HG03025 (cell line): ENCODE measurements around the gene PCDHGB2.
"Not testable (repeated sequence)": the region's sequence is repeated elsewhere in the genome, so short reads cannot be mapped to it uniquely, and the experiment has no call there.

Experiments
- ATAC-seq: cut with Tn5 transposase; IDR thresholded peaks from one replicate; pipeline ENCODE4 v1.9.1; 2021; ENCODE audit warnings: mild to moderate bottlenecking, moderate library complexity; ENCODE audit not compliant: unreplicated experiment, low FRiP score

PCDHGB2 gene

GRCh38 chr5:141359790-141360426 is at the start of gene PCDHGB2:
PCDHGB2 (plus strand) TSS chr5:141359994; CDS start chr5:141360136, 142 bp downstream.
- ATAC-seq = no peak

- ATAC-seq = no peak
Observed at GRCh38 chr5:141313711-141314110, 46.1 kb upstream of the PCDHGB2 start.

GRCh38 chr5:141316963-141317362 is 42.8 kb upstream of the PCDHGB2 start:
- ATAC-seq = not testable (repeated sequence)

- no peak for ATAC-seq
Observed at GRCh38 chr5:141319202-141319601, 40.6 kb upstream of the PCDHGB2 start.

DNA sequence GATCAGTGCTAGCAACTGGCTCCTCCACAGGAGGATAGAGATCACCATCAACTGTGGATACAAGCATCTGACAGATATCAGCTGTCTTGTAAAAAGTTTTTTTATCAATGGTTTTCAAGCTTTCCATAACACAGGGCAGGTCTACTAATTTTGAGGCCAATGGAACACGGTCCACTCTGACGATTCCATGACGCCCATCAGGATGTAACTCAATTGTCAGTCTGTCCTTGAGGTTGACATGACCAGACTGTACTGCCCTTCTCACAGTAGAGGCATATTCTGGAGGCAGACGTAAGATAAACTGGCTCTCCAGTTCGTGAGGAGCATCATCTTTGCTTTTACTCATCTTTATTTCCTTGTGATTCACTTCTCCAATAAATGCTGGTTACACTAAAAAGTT is 40.1 kb upstream of the PCDHGB2 start:
- ATAC-seq = no peak

DNA sequence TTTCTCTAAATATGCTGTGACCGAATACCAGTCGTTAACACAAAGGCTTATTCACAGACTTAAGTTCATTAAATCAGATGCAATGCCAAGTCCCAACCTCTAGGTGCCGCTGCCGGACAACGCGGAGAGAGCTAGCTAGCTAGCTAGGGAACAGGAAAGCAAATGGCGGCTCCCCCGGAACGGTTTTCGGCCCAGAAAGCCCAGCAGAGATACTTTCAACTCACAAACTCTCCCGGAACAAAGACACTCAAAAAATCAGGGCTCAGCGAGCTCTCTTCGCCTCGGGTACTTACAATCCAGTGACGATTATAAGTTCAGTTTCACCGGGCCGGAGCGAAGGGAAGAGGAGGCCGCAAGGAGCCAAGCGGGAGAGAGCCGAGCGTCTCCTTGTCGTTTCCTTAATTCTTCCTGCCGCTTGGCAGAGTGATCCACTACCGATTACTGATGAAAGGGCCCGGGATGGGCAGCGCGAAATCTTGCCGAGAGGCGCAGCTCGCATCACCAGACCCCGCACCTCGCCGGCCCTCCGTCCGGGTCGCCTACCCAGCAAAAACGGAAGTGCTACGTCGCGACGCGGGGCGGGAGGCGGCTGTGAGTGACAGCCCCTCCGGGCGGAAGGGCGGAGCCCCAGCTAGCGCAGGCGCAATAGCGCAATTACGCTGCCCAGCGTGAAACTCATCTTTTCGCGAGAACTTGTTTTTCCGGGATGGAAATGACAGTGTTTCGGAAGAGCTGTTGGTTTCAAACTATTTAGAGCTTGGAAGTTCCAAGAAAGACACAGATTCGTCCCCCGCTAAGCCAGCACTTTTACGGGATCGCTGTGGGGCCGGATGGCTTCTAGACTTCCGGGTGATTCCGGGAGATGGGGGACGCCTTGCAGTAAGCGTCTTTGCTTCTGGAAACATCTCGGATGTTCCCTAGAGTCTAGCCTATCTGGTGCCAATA is 39.3 kb upstream of the PCDHGB2 start, which contains the start of gene TAF7:
Gene TAF7 (minus strand): TSS at position 560 of the 945 bp plus-strand sequence. CDS start 740 bp downstream, outside the sequence.
- peak; percentile 98 for ATAC-seq

DNA sequence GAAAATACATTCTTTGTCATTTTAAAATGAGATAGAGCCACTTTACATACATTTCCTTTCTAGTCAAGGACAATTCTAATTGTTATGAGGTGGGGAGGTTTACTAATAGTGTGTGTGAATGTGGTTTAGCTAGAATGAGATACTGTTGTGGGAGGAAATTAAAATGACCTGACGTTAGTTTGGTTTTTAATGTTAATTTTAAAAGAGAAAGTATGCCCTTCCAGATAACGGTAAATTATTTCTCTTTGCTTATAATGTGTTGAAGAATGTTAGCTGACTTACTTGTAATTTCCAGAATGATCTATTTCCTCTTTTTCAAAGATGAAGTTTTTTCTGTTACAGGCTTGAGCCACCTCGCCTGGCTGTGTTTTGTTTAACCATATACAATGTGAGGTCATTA is 37.5 kb upstream of the PCDHGB2 start:
- no peak for ATAC-seq

- ATAC-seq = peak; percentile 88
Observed at GRCh38 chr5:141326088-141326854, 33.5 kb upstream of the PCDHGB2 start.

DNA sequence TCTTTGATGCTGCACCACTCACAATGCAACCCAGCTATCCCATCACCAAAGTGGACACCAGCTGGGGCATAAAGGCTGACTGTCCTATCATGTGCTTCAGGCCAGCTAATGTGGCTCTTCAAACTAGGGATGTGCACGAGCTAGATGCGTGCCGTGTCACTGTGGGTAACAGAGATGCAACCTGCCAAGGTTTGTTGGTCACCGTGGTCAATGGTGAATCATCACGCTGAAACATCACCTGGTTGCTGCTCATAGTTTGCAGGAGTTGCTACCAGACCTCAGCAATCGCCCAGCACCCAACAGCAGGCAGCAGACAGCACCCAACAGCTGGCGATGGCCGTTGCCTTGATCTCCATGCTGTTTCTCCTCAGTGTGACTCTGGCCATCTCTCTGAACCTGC is 31.6 kb upstream of the PCDHGB2 start:
- no peak for ATAC-seq

GRCh38 chr5:141330299-141331080 is 29.3 kb upstream of the PCDHGB2 start, which contains the start of gene PCDHGA1:
PCDHGA1 (plus strand) TSS chr5:141330514.
- ATAC-seq = no peak

- not testable (repeated sequence) for ATAC-seq
Observed at GRCh38 chr5:141332571-141332970, 27.2 kb upstream of the PCDHGB2 start.

- ATAC-seq = no peak
Observed at GRCh38 chr5:141338538-141339306, 21.1 kb upstream of the PCDHGB2 start, which contains the start of gene PCDHGA2. PCDHGA2 (plus strand) TSS chr5:141338760.

DNA sequence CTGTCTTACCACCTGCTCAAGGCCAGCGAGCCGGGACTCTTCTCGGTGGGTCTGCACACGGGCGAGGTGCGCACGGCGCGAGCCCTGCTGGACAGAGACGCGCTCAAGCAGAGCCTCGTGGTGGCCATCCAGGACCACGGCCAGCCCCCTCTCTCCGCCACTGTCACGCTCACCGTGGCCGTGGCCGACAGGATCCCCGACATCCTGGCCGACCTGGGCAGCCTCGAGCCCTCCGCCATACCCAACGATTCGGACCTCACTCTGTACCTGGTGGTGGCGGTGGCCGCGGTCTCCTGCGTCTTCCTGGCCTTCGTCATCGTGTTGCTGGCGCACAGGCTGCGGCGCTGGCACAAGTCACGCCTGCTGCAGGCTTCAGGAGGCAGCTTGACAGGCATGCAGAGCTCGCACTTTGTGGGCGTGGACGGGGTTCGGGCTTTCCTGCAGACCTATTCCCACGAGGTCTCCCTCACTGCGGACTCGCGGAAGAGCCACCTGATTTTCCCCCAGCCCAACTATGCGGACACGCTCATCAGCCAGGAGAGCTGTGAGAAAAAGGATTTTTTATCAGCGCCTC is 18.9 kb upstream of the PCDHGB2 start:
- not testable (repeated sequence) for ATAC-seq

GRCh38 chr5:141342773-141343172 is 17.0 kb upstream of the PCDHGB2 start:
- no peak for ATAC-seq

DNA sequence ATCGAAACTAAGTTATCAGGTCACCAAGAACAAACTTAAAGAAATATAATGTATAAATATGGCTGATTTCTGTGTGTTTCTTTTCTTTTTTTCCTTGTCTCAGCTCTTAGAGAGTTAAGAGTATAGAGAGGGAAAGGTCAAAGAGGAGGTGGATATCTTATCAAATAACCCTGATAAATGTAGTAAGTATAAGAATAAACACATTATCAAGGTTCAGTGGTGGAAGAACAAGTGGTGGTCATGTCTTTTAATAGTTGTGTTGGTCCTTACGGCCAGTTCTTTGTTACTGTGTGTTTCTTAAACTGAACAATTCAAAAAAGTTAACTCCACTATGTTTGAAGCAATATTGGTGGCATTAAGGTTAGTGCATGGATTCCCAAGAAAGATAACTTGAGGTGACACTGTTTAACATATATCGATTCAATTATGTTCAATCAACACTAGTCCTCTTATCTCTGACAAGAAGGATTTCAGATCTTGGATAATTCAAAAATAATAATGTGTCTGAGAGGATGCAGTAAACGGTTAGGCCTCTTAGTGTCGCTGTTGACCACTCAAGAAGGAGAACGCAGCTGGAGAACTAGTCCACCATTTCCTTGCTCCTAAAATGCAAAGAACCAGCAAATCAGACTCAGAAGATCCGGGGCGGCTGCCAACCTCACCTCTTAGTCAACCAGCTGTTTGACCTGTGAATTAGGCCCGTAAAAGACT is 16.4 kb upstream of the PCDHGB2 start, which contains the start of gene PCDHGA3:
Gene PCDHGA3 (plus strand): TSS at position 588 of the 711 bp plus-strand sequence. CDS start 205 bp downstream, outside the sequence.
- ATAC-seq = no peak

- no peak for ATAC-seq
Observed at GRCh38 chr5:141343953-141344463, 15.8 kb upstream of the PCDHGB2 start.

GRCh38 chr5:141345327-141345726 is 14.5 kb upstream of the PCDHGB2 start:
- no peak for ATAC-seq

DNA sequence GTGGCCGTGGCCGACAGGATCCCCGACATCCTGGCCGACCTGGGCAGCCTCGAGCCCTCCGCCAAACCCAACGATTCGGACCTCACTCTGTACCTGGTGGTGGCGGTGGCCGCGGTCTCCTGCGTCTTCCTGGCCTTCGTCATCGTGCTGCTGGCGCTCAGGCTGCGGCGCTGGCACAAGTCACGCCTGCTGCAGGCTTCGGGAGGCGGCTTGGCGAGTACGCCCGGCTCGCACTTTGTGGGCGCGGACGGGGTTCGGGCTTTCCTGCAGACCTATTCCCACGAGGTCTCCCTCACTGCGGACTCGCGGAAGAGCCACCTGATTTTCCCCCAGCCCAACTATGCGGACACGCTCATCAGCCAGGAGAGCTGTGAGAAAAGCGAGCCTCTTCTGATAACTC is 13.8 kb upstream of the PCDHGB2 start:
- ATAC-seq = not testable (repeated sequence)
